Prostate gland (tissue), 2 donors: ENCODE data around the gene PHLDA3. TPM values are rescaled to one million over a fixed set of nuclear protein-coding genes. Genes with fewer than 3 reads are reported as not detected.

Experiments
- DNase-seq: peaks from one replicate; pipeline ENCODE4 v3.0.0-alpha.2; 2019; ENCODE audit warnings: low spot score
- H3K27ac ChIP-seq, 2 donors: fragments of 200-600 bp; sonication (generic); 2 replicates each; pipeline ENCODE4 v1.5.1; 2017 to 2019
- H3K27me3 ChIP-seq: fragments of 200-600 bp; sonication (generic); replicated peaks from 2 replicates; pipeline ENCODE4 v1.5.1; 2019; ENCODE audit not compliant: insufficient read depth
- H3K36me3 ChIP-seq, 2 donors: fragments of 200-600 bp; sonication (generic); 1 replicate in 1 of 2; 2 replicates in 1 of 2; pipeline versions ENCODE4 v1.5.1 to v1.8.1; 2017 to 2019
- H3K4me1 ChIP-seq: fragments of 200-600 bp; sonication (generic); replicated peaks from 2 replicates; pipeline ENCODE4 v1.5.1; 2019
- H3K4me3 ChIP-seq, 2 donors: fragments of 200-600 bp; sonication (generic); 2 replicates each; pipeline ENCODE4 v1.5.1; 2017 to 2019
- H3K9me3 ChIP-seq: fragments of 200-600 bp; sonication (generic); 2 replicates; pipeline ENCODE4 v1.5.1; 2017
- CTCF ChIP-seq, 4 experiments: fragments of 200-600 bp in 2 of 4; fragments of 450-650 bp in 2 of 4; sonication (generic) in 2 of 4; IDR thresholded peaks; 1 replicate in 3 of 4; 2 replicates in 1 of 4; pipeline ENCODE4 v1.5.1; 2016 to 2019; ENCODE audit warnings: antibody characterized with exemption in 4 of 4, mild to moderate bottlenecking in 2 of 4, moderate library complexity in 2 of 4
- POLR2A ChIP-seq: fragments of 450-650 bp; IDR thresholded peaks from one replicate; pipeline ENCODE4 v1.6.1; 2016; ENCODE audit warnings: antibody characterized with exemption, mild to moderate bottlenecking
- POLR2AphosphoS5 ChIP-seq: sonication (generic); formaldehyde crosslinking; IDR thresholded peaks from one replicate; pipeline ENCODE4 v1.6.1; 2017; ENCODE audit warnings: antibody characterized with exemption
- WGBS: methylation state at CpG from one replicate; pipeline ENCODE4 v1.1.5; 2018; 5-methylcytosine and 5-hydroxymethylcytosine counted together
- intact Hi-C: fragments of 100-400 bp; cut with DNase I; formaldehyde crosslinking; loops from one replicate; pipeline ENCODE4 v1.14.2; 2022
- total RNA-seq, 2 donors: library from RNA; depleted of rRNA; stranded (reverse); fragments of >200 nt; gene quantifications; one replicate each; pipeline ENCODE4 v1.1.0, GENCODE V29; 2016

PHLDA3 gene
- total RNA-seq, 2 donors from 2014 or later = 49.7 to 73.9 TPM

DNA sequence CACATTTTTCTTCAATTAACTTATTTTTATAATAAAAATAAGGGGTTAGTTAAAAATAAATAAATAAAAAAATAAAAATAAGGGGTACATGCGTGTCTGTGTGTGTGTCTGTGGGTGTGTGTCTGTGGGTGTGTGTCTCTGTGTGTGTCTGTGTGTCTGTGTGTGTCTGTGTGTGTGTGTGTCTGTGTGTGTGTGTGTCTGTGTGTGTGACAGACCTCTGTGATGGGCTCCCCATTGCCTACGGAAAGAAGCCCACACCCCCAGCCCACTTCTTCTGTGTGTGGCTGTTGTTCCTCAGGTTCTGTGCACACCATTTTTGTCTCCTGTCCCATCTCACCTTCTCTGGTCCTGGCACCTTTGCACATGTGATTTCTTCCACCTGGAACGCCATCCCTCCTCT is 9.9 kb downstream of the PHLDA3 start:
- H3K27me3 ChIP-seq = no peaks in the 10 kb centered on the region
- TF ChIP-seq POLR2A (no peak), CTCF (IDR thresholded peaks at IDR 0.05) (no peak), POLR2AphosphoS5 (no peak)
- no peaks in the 10 kb centered on the region for H3K36me3 ChIP-seq
- no peaks in the 10 kb centered on the region for H3K9me3 ChIP-seq
- peaks cover 17% of the 10 kb centered on the region for H3K4me1 ChIP-seq
- no peak overlapping the region for H3K27ac ChIP-seq
- intact Hi-C loops = no loop called here
- H3K4me3 ChIP-seq = no peak overlapping the region
- no peak for DNase-seq
- 89% methylated on average over 3 of the region's 3 CpGs for WGBS

GRCh38 chr1:201457508-201457960 is 11.5 kb downstream of the PHLDA3 start:
- intact Hi-C loops = no loop called here
- TF ChIP-seq POLR2A = no peak
- peaks cover 17% of the 10 kb centered on the region for H3K4me1 ChIP-seq
- 43% methylated on average over 4 of the region's 4 CpGs for WGBS
- no peaks in the 10 kb centered on the region for H3K27me3 ChIP-seq
- no peaks in the 10 kb centered on the region for H3K36me3 ChIP-seq
- H3K27ac ChIP-seq = no peak overlapping the region
- no peak overlapping the region for H3K4me3 ChIP-seq
- H3K9me3 ChIP-seq = no peaks in the 10 kb centered on the region
- no peak for DNase-seq

DNA sequence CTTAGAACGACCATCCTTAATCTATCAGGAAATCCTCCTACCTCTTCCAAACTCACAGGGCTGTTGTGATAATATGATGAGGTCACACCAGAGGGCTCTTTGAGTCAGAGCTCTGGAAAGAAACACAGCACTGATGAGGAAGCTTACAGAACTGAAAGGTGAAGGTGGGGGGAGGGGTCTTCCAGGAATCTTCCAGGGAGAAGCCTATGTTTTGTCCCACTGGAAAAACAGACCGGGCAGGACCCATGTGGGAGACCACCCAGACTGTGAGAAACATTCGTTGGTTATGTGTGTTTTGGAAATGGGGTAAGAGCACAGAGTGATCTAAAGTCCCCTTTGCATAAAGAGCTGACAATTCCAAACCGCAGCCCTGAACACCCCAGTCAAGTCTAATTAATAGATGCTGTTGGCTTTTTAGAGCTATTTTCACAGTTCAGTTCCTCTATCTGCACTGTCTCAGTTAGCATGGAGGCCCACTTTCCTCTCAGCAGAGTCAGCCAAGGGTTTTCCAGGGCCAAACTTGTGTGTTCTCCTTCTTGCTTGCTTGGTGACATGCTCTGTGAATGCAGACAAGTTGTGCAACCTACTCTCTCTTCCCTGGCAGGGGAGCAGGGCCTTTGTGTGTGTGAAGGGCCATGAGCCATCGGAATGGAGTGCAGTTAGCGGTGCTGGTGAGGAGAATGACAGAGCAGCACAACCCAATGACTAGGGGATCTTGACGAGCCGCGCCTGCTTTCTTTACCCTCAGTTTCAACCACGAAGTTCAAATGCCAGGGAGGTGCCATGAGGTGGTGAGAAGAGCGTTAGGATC is 12.3 kb downstream of the PHLDA3 start:
- 50% methylated on average over 11 of the region's 11 CpGs for WGBS
- peak; percentile 58 for DNase-seq
- no peak overlapping the region for H3K4me3 ChIP-seq
- H3K9me3 ChIP-seq = no peaks in the 10 kb centered on the region
- intact Hi-C loops = no loop called here
- H3K4me1 ChIP-seq = peaks cover 14% of the 10 kb centered on the region
- H3K27ac ChIP-seq = peak overlapping the region; percentile 24 to 57
- H3K36me3 ChIP-seq = no peaks in the 10 kb centered on the region
- no peaks in the 10 kb centered on the region for H3K27me3 ChIP-seq
- no peak for TF ChIP-seq POLR2A
- TF ChIP-seq POLR2AphosphoS5 = peak; percentile 61
- no peak for TF ChIP-seq CTCF (IDR thresholded peaks at IDR 0.05)

DNA sequence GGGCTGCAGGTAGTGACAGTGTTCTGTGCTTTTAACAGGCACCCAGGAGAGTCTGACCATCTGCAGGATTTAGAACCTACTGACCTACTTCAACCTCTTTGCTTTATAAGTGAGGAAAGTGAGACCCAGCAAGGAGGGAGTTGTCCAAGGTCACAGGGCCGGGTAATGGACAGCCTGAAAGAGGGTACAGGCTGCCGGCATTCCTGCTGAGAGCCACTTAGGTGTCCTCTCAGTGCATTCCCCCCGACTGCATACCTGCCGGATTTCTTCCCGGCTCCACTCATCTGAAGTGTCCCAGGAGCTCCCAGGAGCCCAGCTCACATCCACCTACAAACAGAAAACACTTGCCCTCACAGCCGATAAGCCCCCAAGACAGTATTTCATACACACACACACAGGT is 13.9 kb downstream of the PHLDA3 start:
- Histone ChIP-seq H3K36me3 (no peaks in the 10 kb centered on the region), H3K27ac (no peak overlapping the region), H3K9me3 (no peaks in the 10 kb centered on the region), H3K4me1 (peaks cover 6% of the 10 kb centered on the region), H3K4me3 (no peak overlapping the region), H3K27me3 (no peaks in the 10 kb centered on the region)
- intact Hi-C loops = no loop called here
- DNase-seq = no peak
- whole genome bisulfite sequencing = 80% methylated on average over 6 of the region's 6 CpGs
- TF ChIP-seq POLR2A = no peak
- TF ChIP-seq CTCF (IDR thresholded peaks at IDR 0.05) = no peak
- TF ChIP-seq POLR2AphosphoS5 = no peak

- TF ChIP-seq POLR2A = no peak
- TF ChIP-seq POLR2AphosphoS5 = no peak
- TF ChIP-seq CTCF (IDR thresholded peaks at IDR 0.05) = no peak
- no peak overlapping the region for H3K4me3 ChIP-seq
- no peaks in the 10 kb centered on the region for H3K9me3 ChIP-seq
- H3K27ac ChIP-seq = no peak overlapping the region
- H3K4me1 ChIP-seq = peaks cover 4% of the 10 kb centered on the region
- intact Hi-C loops = no loop called here
- no peak for DNase-seq
- H3K36me3 ChIP-seq = no peaks in the 10 kb centered on the region
- no peaks in the 10 kb centered on the region for H3K27me3 ChIP-seq
- 76% methylated on average over 4 of the region's 4 CpGs for WGBS
Measured at GRCh38 chr1:201454608-201455007, 14.4 kb downstream of the PHLDA3 start.
